Tibial artery (tissue), 4 donors: Measurements from ENCODE around the gene MICU2.

Source experiments
- DNase-seq, 2 donors: peaks; one replicate each; pipeline ENCODE4 v3.0.0-alpha.2; 2019
- H3K27ac ChIP-seq, 2 donors: fragments of 200-600 bp; sonication (generic) in 1 of 2; 1 replicate in 1 of 2; 2 replicates in 1 of 2; pipeline ENCODE4 v1.5.1; 2018 to 2019; ENCODE audit warnings: mild to moderate bottlenecking in 1 of 2
- H3K27me3 ChIP-seq, 2 donors: fragments of 200-600 bp; sonication (generic) in 1 of 2; one replicate each; pipeline versions ENCODE4 v1.5.1 to v1.6.0; 2016 to 2019
- H3K36me3 ChIP-seq, 3 donors: fragments of 200-600 bp; sonication (generic) in 2 of 3; one replicate each; pipeline ENCODE4 v1.5.1; 2016 to 2019; ENCODE audit warnings: mild to moderate bottlenecking in 2 of 3
- H3K4me1 ChIP-seq, 4 donors: fragments of 200-600 bp; sonication (generic) in 2 of 4; 1 replicate in 3 of 4; 2 replicates in 1 of 4; pipeline ENCODE4 v1.5.1; 2016 to 2019
- H3K4me3 ChIP-seq, 2 donors: fragments of 200-600 bp; sonication (generic) in 1 of 2; 1 replicate in 1 of 2; 2 replicates in 1 of 2; pipeline ENCODE4 v1.5.1; 2018 to 2019; ENCODE audit warnings: mild to moderate bottlenecking in 2 of 2
- H3K9me3 ChIP-seq, 3 donors: fragments of 200-600 bp; sonication (generic) in 1 of 3; one replicate each; pipeline ENCODE4 v1.5.1; 2016 to 2019
- CTCF ChIP-seq, 2 experiments: fragments of 200-600 bp in 1 of 2; fragments of 450-650 bp in 1 of 2; IDR thresholded peaks; one replicate each; pipeline ENCODE4 v1.5.1; 2017 to 2019; ENCODE audit warnings: antibody characterized with exemption in 2 of 2, mild to moderate bottlenecking in 1 of 2, moderate library complexity in 1 of 2
- intact Hi-C: fragments of 100-400 bp; cut with DNase I; formaldehyde crosslinking; loops from one replicate; pipeline ENCODE4 v1.15.0; 2023; ENCODE audit warnings: low total_unique reads

Gene MICU2

GRCh38 chr13:21616205-21616866 is 12.4 kb upstream of the MICU2 start:
- no peaks in the 10 kb centered on the region for H3K9me3 ChIP-seq
- no peak for TF ChIP-seq CTCF (IDR thresholded peaks at IDR 0.05)
- intact Hi-C loops: no loop called here
- H3K36me3 ChIP-seq: no peaks in the 10 kb centered on the region
- no peak for DNase-seq
- no peak overlapping the region for H3K27ac ChIP-seq
- H3K27me3 ChIP-seq: peaks cover 0 to 8% of the 10 kb centered on the region in 2 donors
- no peak overlapping the region for H3K4me3 ChIP-seq
- no peaks in the 10 kb centered on the region for H3K4me1 ChIP-seq

GRCh38 chr13:21615427-21615826 is 11.5 kb upstream of the MICU2 start:
- peaks cover 0 to 8% of the 10 kb centered on the region in 2 donors for H3K27me3 ChIP-seq
- no peak overlapping the region for H3K4me3 ChIP-seq
- no peaks in the 10 kb centered on the region for H3K4me1 ChIP-seq
- TF ChIP-seq CTCF (IDR thresholded peaks at IDR 0.05): no peak
- no peaks in the 10 kb centered on the region for H3K36me3 ChIP-seq
- no peak for DNase-seq
- intact Hi-C loops: no loop called here
- H3K27ac ChIP-seq: no peak overlapping the region
- H3K9me3 ChIP-seq: no peaks in the 10 kb centered on the region

GRCh38 chr13:21613791-21614190 is 9.8 kb upstream of the MICU2 start:
- no peaks in the 10 kb centered on the region for H3K4me1 ChIP-seq
- intact Hi-C loops: no loop called here
- no peaks in the 10 kb centered on the region for H3K9me3 ChIP-seq
- no peak for DNase-seq
- no peak for TF ChIP-seq CTCF (IDR thresholded peaks at IDR 0.05)
- no peaks in the 10 kb centered on the region for H3K36me3 ChIP-seq
- H3K27ac ChIP-seq: no peak overlapping the region
- no peak overlapping the region for H3K4me3 ChIP-seq
- peaks cover 0 to 4% of the 10 kb centered on the region in 2 donors for H3K27me3 ChIP-seq

- Histone ChIP-seq H3K4me3 (no peak overlapping the region), H3K4me1 (no peaks in the 10 kb centered on the region), H3K27ac (no peak overlapping the region), H3K9me3 (no peaks in the 10 kb centered on the region), H3K27me3 (peaks cover 0 to 6% of the 10 kb centered on the region in 2 donors), H3K36me3 (no peaks in the 10 kb centered on the region)
- intact Hi-C loops: no loop called here
- no peak for TF ChIP-seq CTCF (IDR thresholded peaks at IDR 0.05)
- no peak for DNase-seq
These were observed 7.4 kb upstream of the MICU2 start for GRCh38 chr13:21611385-21611784.

- peaks cover 0 to 6% of the 10 kb centered on the region in 2 donors for H3K27me3 ChIP-seq
- no peak for DNase-seq
- H3K4me1 ChIP-seq: no peaks in the 10 kb centered on the region
- no peaks in the 10 kb centered on the region for H3K9me3 ChIP-seq
- no peak overlapping the region for H3K27ac ChIP-seq
- no peak for TF ChIP-seq CTCF (IDR thresholded peaks at IDR 0.05)
- H3K36me3 ChIP-seq: no peaks in the 10 kb centered on the region
- intact Hi-C loops: no loop called here
- no peak overlapping the region for H3K4me3 ChIP-seq
These were observed 6.7 kb upstream of the MICU2 start for GRCh38 chr13:21610687-21611086.

- TF ChIP-seq CTCF (IDR thresholded peaks at IDR 0.05): no peak
- H3K27me3 ChIP-seq: peaks cover 0 to 6% of the 10 kb centered on the region in 2 donors
- no peaks in the 10 kb centered on the region for H3K4me1 ChIP-seq
- no peaks in the 10 kb centered on the region for H3K36me3 ChIP-seq
- DNase-seq: no peak
- no peak overlapping the region for H3K4me3 ChIP-seq
- intact Hi-C loops: no loop called here
- H3K27ac ChIP-seq: no peak overlapping the region
- no peaks in the 10 kb centered on the region for H3K9me3 ChIP-seq
These were observed 5.0 kb upstream of the MICU2 start for GRCh38 chr13:21608961-21609360.
